Vagina (tissue), 2 donors: Measurements from ENCODE around the gene CTCFL. TPM values are rescaled to one million over a fixed set of nuclear protein-coding genes. Genes with fewer than 3 reads are reported as not detected.

Experiments used
- DNase-seq, 2 donors: peaks; one replicate each; pipeline ENCODE4 v3.0.0-alpha.2; 2017; ENCODE audit errors: extremely low spot score in 2 of 2
- H3K27ac ChIP-seq: fragments of 200-600 bp; sonication (generic); one replicate; pipeline ENCODE4 v1.5.1; 2019
- H3K27me3 ChIP-seq: fragments of 200-600 bp; sonication (generic); one replicate; pipeline ENCODE4 v1.5.1; 2019
- H3K36me3 ChIP-seq, 2 donors: fragments of 200-600 bp; sonication (generic); one replicate each; pipeline ENCODE4 v1.5.1; 2017 to 2019
- H3K4me1 ChIP-seq: fragments of 200-600 bp; sonication (generic); one replicate; pipeline ENCODE4 v1.5.1; 2019
- H3K4me3 ChIP-seq, 2 donors: fragments of 200-600 bp; sonication (generic); 1 replicate in 1 of 2; 2 replicates in 1 of 2; pipeline ENCODE4 v1.5.1; 2016 to 2019
- H3K9me3 ChIP-seq: fragments of 200-600 bp; sonication (generic); one replicate; pipeline ENCODE4 v1.5.1; 2019
- CTCF ChIP-seq, 3 experiments: fragments of 450-650 bp in 2 of 3; fragments of 200-600 bp in 1 of 3; sonication (generic) in 1 of 3; IDR thresholded peaks; one replicate each; pipeline ENCODE4 v1.5.1; 2017 to 2019; ENCODE audit warnings: antibody characterized with exemption in 3 of 3, mild to moderate bottlenecking in 2 of 3, moderate library complexity in 2 of 3
- POLR2A ChIP-seq, 2 donors: fragments of 450-650 bp; IDR thresholded peaks; one replicate each; pipeline ENCODE4 v1.6.1; 2017; ENCODE audit warnings: antibody characterized with exemption in 2 of 2, mild to moderate bottlenecking in 2 of 2, moderate library complexity in 2 of 2
- POLR2AphosphoS5 ChIP-seq, 2 donors: sonication (generic); formaldehyde crosslinking; IDR thresholded peaks; one replicate each; pipeline ENCODE4 v1.9.0; 2017; ENCODE audit warnings: antibody characterized with exemption in 2 of 2, mild to moderate bottlenecking in 2 of 2, low read depth in 1 of 2; ENCODE audit not compliant: insufficient read depth in 1 of 2
- intact Hi-C: fragments of 100-400 bp; cut with DNase I; formaldehyde crosslinking; loops from one replicate; pipeline ENCODE4 v1.15.1; 2023
- total RNA-seq: library from RNA; depleted of rRNA; stranded (reverse); fragments of >200 nt; gene quantifications from one replicate; pipeline ENCODE4 v1.2.3, GENCODE V29; 2016

Gene CTCFL
- total RNA-seq, 1 donor from 2014 or later, result not detected

GRCh38 chr20:57566803-57567459, 42.0 kb upstream of the CTCFL start:
- Histone ChIP-seq H3K27me3 (no peaks in the 10 kb centered on the region), H3K27ac (no peak overlapping the region), H3K4me1 (no peaks in the 10 kb centered on the region), H3K36me3 (no peaks in the 10 kb centered on the region), H3K9me3 (no peaks in the 10 kb centered on the region), H3K4me3 (no peak overlapping the region)
- intact Hi-C loops, result no loop called here
- TF ChIP-seq POLR2A (IDR thresholded peaks at IDR 0.05) (no peak), POLR2AphosphoS5 (IDR thresholded peaks at IDR 0.05; ENCODE audit: insufficient read depth in 1 of 2, low read depth in 1 of 2) (no peak), CTCF (IDR thresholded peaks at IDR 0.05) (no peak)
- no peak for DNase-seq

GRCh38 chr20:57566399-57566798, 41.5 kb upstream of the CTCFL start:
- H3K27ac ChIP-seq, result no peak overlapping the region
- intact Hi-C loops, result no loop called here
- DNase-seq, result no peak
- TF ChIP-seq POLR2A (IDR thresholded peaks at IDR 0.05) (no peak), CTCF (IDR thresholded peaks at IDR 0.05) (no peak), POLR2AphosphoS5 (IDR thresholded peaks at IDR 0.05; ENCODE audit: insufficient read depth in 1 of 2, low read depth in 1 of 2) (no peak)
- no peak overlapping the region for H3K4me3 ChIP-seq
- no peaks in the 10 kb centered on the region for H3K27me3 ChIP-seq
- H3K9me3 ChIP-seq, result no peaks in the 10 kb centered on the region
- no peaks in the 10 kb centered on the region for H3K36me3 ChIP-seq
- H3K4me1 ChIP-seq, result no peaks in the 10 kb centered on the region

DNA sequence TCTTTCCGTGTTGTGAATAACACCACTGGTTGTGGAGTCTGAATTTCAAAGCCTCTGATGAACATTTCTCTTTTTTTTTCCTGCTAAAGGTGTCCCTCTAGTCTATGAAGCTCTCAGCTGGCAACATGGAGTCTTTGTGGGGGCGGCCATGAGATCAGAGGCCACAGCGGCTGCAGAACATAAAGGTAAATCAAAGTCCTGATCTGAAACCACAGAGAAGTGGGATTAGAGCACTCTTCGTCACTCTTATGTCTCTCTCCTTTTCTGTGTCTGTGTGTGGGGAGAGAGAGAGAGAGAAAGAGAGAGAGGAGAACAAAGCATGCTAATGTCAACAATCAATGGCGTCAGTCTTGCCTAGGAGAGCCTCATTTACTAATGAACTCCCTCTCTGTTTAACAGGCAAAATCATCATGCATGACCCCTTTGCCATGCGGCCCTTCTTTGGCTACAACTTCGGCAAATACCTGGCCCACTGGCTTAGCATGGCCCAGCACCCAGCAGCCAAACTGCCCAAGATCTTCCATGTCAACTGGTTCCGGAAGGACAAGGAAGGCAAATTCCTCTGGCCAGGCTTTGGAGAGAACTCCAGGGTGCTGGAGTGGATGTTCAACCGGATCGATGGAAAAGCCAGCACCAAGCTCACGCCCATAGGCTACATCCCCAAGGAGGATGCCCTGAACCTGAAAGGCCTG, 40.2 kb upstream of the CTCFL start:
- DNase-seq, result no peak
- no peak overlapping the region for H3K27ac ChIP-seq
- no peak for TF ChIP-seq POLR2AphosphoS5 (IDR thresholded peaks at IDR 0.05; ENCODE audit: insufficient read depth in 1 of 2, low read depth in 1 of 2)
- TF ChIP-seq POLR2A (IDR thresholded peaks at IDR 0.05), result no peak
- TF ChIP-seq CTCF (IDR thresholded peaks at IDR 0.05), result no peak
- H3K4me1 ChIP-seq, result no peaks in the 10 kb centered on the region
- H3K4me3 ChIP-seq, result no peak overlapping the region
- H3K36me3 ChIP-seq, result no peaks in the 10 kb centered on the region
- intact Hi-C loops, result no loop called here
- no peaks in the 10 kb centered on the region for H3K9me3 ChIP-seq
- no peaks in the 10 kb centered on the region for H3K27me3 ChIP-seq

DNA sequence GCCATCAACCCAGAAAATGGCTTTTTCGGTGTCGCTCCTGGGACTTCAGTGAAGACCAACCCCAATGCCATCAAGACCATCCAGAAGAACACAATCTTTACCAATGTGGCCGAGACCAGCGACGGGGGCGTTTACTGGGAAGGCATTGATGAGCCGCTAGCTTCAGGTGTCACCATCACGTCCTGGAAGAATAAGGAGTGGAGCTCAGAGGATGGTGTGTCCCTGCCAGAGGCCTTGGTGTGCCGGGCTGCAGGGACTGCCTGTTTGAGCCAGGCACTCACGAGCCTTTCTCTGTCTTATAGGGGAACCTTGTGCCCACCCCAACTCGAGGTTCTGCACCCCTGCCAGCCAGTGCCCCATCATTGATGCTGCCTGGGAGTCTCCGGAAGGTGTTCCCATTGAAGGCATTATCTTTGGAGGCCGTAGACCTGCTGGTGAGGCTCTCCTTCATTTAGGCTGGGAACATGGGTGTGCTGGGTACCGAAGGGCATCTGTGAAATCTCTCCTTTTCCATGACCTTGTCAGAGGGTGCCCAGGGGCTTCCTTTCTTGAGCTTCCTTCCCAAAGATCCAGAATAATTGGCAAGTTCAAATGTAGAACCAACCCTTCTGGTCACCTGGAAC, 39.4 kb upstream of the CTCFL start:
- H3K9me3 ChIP-seq, result no peaks in the 10 kb centered on the region
- H3K4me3 ChIP-seq, result no peak overlapping the region
- H3K4me1 ChIP-seq, result no peaks in the 10 kb centered on the region
- H3K36me3 ChIP-seq, result no peaks in the 10 kb centered on the region
- no peak overlapping the region for H3K27ac ChIP-seq
- TF ChIP-seq CTCF (IDR thresholded peaks at IDR 0.05) (no peak), POLR2AphosphoS5 (IDR thresholded peaks at IDR 0.05; ENCODE audit: insufficient read depth in 1 of 2, low read depth in 1 of 2) (no peak), POLR2A (IDR thresholded peaks at IDR 0.05) (no peak)
- no peak for DNase-seq
- intact Hi-C loops, result no loop called here
- no peaks in the 10 kb centered on the region for H3K27me3 ChIP-seq

DNA sequence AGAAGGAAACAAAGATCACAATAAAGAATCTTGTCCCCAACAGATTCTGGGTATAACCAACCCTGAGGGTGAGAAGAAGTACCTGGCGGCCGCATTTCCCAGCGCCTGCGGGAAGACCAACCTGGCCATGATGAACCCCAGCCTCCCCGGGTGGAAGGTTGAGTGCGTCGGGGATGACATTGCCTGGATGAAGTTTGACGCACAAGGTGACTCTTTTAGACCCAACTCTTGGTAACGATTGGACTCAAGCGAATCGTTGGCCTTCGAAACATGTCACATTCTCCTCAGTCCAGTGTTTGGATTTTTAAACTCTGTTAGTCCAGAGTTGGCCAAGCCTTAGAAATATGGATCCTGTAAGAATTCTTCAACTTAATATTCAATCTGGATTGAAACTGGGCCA, 38.6 kb upstream of the CTCFL start:
- intact Hi-C loops, result no loop called here
- no peaks in the 10 kb centered on the region for H3K36me3 ChIP-seq

More for the DNA sequence above, 38.6 kb upstream of the CTCFL start:
- H3K4me1 ChIP-seq, result no peaks in the 10 kb centered on the region
- H3K4me3 ChIP-seq, result no peak overlapping the region
- TF ChIP-seq CTCF (IDR thresholded peaks at IDR 0.05), result no peak
- no peak for TF ChIP-seq POLR2A (IDR thresholded peaks at IDR 0.05)
- TF ChIP-seq POLR2AphosphoS5 (IDR thresholded peaks at IDR 0.05; ENCODE audit: insufficient read depth in 1 of 2, low read depth in 1 of 2), result no peak
- H3K9me3 ChIP-seq, result no peaks in the 10 kb centered on the region
- no peak overlapping the region for H3K27ac ChIP-seq
- no peak for DNase-seq
- H3K27me3 ChIP-seq, result no peaks in the 10 kb centered on the region
